GM21786 (cell line): ENCODE data around the gene HSD17B4.
"Not testable (repeated sequence)": the region's sequence is repeated elsewhere in the genome, so short reads cannot be mapped to it uniquely, and the experiment has no call there.

Source experiments
- ATAC-seq: cut with Tn5 transposase; IDR thresholded peaks from one replicate; pipeline ENCODE4 v1.9.1; 2021; ENCODE audit not compliant: unreplicated experiment

The HSD17B4 gene

DNA sequence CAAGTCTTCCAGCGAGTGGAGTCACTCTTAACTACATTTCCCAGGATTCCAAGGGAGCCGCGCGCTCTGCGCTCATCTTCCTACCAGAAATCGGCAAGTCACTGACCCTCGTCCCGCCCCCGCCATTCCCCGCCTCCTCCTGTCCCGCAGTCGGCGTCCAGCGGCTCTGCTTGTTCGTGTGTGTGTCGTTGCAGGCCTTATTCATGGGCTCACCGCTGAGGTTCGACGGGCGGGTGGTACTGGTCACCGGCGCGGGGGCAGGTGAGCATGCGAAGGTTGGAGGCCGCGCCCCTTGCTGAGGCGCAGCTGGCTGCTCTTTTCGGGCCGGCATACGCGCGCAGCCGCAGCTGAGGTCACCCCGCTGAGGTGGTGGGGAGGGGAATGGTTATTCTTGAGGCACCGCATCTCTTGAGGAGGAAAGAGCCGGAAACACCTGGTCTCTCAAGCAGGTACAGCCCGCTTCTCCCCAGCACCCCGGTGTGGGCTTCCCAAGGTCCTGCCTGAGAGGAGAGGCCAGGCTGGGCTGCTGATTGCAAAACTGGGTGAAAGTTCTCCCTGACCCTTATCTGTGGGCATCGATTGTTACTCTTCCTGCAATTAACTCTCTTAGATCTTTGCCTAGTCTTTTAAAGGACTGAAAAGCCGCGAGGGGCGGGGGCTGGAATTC lies at the start of gene HSD17B4:
Gene HSD17B4 (plus strand): TSS at position 125 of the 667 bp plus-strand sequence. CDS start 79 bp downstream, at position 204.
- peak; percentile 92 for ATAC-seq

DNA sequence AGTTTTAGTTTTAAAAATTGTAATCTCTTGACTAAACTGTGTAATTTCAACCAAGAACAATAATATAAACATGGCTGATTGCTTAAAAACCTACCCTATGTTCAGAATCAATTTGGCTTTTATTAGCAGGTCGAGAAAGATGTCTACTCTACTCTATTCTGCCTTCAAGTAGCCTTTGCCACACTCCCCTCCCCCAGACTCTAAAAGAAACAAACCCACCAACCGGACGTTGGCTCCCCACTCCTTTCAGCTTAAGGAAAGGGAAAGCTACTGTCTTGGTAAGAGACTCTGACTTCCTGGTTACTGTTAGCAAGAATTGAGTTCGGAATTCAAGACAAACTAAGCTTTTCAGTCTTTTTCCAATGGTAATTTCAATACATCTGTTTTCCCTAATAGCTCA lies 49.7 kb upstream of the HSD17B4 start:
- no peak for ATAC-seq

GRCh38 chr5:119404033-119404432 lies 48.3 kb upstream of the HSD17B4 start:
- ATAC-seq: no peak

GRCh38 chr5:119405419-119405818 lies 46.9 kb upstream of the HSD17B4 start:
- peak; percentile 42 for ATAC-seq

GRCh38 chr5:119406551-119407110 lies 45.7 kb upstream of the HSD17B4 start:
- no peak for ATAC-seq

DNA sequence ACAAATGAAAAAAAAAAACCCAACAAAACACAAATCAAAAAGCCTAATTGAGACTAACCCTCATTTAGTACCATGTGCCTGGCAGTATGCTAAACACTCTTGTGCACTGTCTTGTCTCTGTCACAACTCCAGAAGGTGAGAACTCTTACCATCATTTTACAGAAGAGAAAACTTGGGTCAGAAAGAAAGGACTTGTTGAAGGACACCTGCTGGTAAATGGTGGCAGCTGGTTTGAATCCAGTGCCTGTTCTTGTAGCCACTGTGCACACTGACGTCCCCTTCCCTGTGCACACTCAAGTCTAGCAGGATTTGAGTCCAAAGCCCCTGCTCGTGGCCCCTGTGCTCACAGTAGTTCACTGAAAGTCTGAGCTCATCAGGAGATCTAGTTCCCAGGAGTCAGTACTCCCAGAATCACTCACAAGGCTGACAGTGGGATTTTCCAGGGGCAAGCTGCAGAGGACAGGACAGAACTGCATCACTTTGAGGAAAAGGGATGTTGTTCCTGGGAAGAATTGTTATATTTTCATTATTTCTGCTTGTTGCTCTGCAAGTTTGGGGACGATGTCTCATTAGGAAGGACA lies 43.0 kb upstream of the HSD17B4 start:
- ATAC-seq: peak; percentile 43

DNA sequence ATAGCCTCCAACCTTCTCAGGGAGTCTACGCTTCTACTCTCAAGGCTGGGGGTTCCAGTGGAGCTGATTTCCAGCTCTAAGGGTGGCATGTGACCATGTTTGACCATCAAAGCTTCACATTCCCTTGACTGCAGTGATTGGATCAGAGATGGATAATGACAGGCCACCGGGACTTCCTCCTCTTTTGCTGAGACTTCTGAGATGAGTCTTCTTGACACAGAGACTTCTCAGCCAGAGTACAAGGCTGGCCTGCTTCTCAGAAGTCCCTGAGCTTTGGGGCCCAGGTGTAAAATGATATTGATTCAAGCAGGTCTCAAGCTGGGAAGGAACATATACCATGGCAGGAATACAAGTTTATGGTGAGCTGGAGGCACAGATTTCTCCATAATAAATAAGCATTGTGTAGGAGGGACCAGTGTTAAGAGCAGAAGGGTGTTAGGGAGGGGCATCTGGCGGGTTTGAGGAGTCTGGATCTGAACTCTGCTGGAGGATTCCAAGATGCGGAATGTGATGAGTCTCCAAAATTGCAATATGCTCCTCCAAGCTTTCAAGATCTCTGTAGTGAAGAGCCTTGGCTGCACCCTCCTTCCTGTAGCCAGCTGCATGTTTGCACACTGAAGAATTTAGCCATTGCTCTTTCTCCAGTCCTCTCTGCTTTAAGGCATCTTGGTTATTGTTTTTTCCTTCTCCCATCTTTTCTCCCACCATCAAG lies 41.7 kb upstream of the HSD17B4 start:
- ATAC-seq: peak; percentile 28

- peak; percentile 62 for ATAC-seq
These were observed 40.7 kb upstream of the HSD17B4 start for GRCh38 chr5:119411361-119412278.

GRCh38 chr5:119412279-119413227 lies 39.7 kb upstream of the HSD17B4 start:
- ATAC-seq: no peak

DNA sequence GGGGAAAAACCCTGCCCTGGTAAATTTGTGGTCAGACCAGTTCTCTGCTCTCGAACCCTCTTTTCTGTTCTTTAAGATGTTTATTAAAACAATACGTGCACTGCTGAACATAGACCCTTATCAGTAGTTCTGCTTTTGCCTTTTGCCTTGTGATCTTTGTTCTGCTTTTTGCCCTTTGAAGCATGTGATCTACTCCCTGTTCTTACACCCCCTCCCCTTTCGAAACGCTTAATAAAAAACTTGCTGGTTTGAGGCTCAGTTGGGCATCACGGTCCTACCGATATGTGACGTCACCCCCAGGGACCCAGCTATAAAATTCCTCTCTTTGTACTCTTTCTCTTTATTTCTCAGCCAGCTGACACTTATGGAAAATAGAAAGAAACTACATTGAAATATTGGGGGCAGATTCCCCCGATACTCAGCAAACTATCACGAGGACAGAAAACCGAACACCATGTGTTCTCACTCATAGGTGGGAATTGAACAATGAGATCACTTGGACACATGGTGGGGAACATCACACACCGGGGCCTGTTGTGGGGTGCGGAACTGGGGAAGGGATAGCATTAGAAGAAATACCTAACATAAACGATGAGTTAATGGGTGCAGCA lies 38.1 kb upstream of the HSD17B4 start:
- ATAC-seq: not testable (repeated sequence)

GRCh38 chr5:119417891-119418605 lies 34.2 kb upstream of the HSD17B4 start:
- no peak for ATAC-seq

DNA sequence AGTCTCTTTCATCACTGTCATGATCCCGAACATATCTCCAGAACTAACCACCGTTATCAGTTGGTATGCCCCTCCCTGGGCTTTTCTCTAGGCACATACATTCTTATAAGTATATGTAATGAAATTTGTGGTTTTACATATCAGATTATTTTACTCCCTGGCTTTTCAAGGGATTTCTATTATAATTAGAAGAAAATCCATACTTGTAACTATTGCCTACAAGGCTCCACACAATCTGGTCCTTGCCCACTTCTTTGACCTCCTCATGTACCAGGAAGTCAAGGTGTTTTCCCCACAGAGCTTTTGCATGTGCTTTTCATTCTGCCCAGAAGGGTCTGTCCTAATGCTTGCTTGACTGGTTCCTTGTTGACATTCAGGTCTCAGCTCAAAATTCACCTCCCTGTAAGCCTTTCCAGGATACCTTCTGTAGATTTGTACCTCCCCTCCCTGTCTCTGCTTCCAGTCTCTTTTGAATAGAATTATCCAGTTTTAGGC lies 33.6 kb upstream of the HSD17B4 start:
- peak; percentile 81 for ATAC-seq

DNA sequence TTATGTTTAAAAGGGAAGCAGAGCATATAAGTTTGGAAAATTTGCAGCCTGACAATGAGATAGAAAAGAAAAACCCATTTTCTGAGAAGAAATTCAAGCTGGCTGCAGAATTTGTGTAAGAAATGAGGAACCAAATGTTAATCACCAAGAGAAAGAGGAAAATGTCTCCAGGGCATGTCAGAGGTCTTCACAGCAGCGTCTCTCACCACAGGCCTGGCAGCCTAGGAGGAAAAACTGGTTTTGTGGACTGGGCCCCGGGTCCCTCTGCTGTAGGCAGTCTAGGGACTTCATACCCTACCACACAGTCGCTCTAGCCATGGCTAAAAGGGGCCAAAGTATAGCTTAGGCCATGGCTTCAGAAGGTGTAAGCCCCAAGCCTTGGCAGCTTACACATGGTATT lies 32.1 kb upstream of the HSD17B4 start:
- no peak for ATAC-seq

DNA sequence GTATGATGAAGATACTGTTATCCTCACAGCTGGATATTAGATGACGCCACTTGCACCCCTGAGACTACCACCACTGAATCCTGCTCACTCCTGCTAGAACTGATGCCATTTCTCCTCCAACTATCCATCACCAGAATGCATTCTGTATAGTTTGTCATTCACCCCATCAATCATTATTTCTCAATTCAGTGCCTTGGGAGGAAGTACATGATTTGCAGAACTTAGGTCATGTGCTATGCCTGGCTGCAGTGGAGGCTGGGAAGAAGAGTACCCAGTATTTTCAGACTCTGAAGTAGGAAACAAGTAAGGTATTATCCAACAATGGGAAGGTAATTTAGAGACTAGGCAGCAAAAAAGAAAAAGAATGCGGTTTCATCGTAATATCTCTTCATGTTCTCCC lies 26.2 kb upstream of the HSD17B4 start:
- no peak for ATAC-seq

GRCh38 chr5:119427060-119427459 lies 25.2 kb upstream of the HSD17B4 start:
- no peak for ATAC-seq

GRCh38 chr5:119427596-119427995 lies 24.7 kb upstream of the HSD17B4 start:
- not testable (repeated sequence) for ATAC-seq

DNA sequence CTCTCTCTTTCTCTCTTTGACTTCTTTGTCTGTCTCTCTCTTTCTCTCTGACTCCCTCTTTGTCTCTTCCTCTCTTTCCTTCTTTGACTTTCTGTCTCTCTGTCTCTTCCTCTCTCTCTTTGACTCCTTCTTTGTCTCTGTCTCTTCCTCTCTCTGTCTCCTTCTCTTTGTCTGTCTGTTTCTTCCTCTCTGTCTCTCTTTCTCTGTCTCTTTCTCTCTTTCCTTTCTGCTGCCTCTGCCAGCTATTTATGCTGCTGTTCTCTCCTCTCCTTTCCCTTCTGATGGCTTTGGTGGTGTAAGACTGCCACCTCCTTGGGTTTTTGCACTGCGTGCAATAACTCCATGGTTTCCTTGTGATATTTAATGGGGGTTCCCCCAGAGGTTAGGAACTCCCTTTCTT lies 24.1 kb upstream of the HSD17B4 start:
- ATAC-seq: not testable (repeated sequence)

- ATAC-seq: not testable (repeated sequence)
These were observed 23.7 kb upstream of the HSD17B4 start for GRCh38 chr5:119428574-119428973.
